Neural crest cell (in vitro differentiated cells): ENCODE measurements around the gene TENM3. TPM values are rescaled to one million over a fixed set of nuclear protein-coding genes. Genes with fewer than 3 reads are reported as not detected.

ENCODE experiments used
- DNase-seq: peaks from one replicate; pipeline ENCODE4 v3.0.0; 2021; ENCODE audit warnings: low read depth, mixed read lengths, low spot score
- H3K27ac Mint-ChIP-seq: one replicate; pipeline ENCODE4 v1.8.0; 2021; ENCODE audit warnings: mild to moderate bottlenecking, mixed read lengths; ENCODE audit not compliant: unreplicated experiment
- H3K27me3 Mint-ChIP-seq: 2 replicates; pipeline ENCODE4 v1.8.0; 2021; ENCODE audit warnings: low read depth, mild to moderate bottlenecking, mixed read lengths
- H3K36me3 Mint-ChIP-seq: 2 replicates; pipeline ENCODE4 v1.8.0; 2021; ENCODE audit warnings: low read depth, mild to moderate bottlenecking, mixed read lengths
- H3K4me1 Mint-ChIP-seq: 2 replicates; pipeline ENCODE4 v1.8.0; 2021; ENCODE audit warnings: mixed read lengths
- H3K4me3 Mint-ChIP-seq: one replicate; pipeline ENCODE4 v1.8.0; 2021; ENCODE audit warnings: mild to moderate bottlenecking, mixed read lengths
- H3K9me3 Mint-ChIP-seq: 2 replicates; pipeline ENCODE4 v1.8.0; 2021; ENCODE audit warnings: mixed read lengths
- CTCF ChIP-seq: fragments of 200-600 bp; sonication (generic); conservative IDR thresholded peaks from 2 replicates; pipeline ENCODE4 v1.5.0; 2021; ENCODE audit warnings: antibody characterized with exemption, mild to moderate bottlenecking
- total RNA-seq: library from RNA; stranded (reverse); gene quantifications from 2 replicates; pipeline ENCODE4 v1.2.1, GENCODE V29; 2021

TENM3 gene
- total RNA-seq, 1 donor from 2014 or later, result 43.9 TPM

- no peaks in the 10 kb centered on the region for H3K4me1 Mint-ChIP-seq
- no peaks in the 10 kb centered on the region for H3K9me3 Mint-ChIP-seq
- TF ChIP-seq CTCF, result no peak
- no peak overlapping the region for H3K27ac Mint-ChIP-seq
- peaks cover 19% of the 10 kb centered on the region for H3K36me3 Mint-ChIP-seq
- DNase-seq, result no peak
- no peak overlapping the region for H3K4me3 Mint-ChIP-seq
- H3K27me3 Mint-ChIP-seq, result no peaks in the 10 kb centered on the region
Observed at GRCh38 chr4:182418054-182418734, 175.0 kb downstream of the TENM3 start.

- H3K9me3 Mint-ChIP-seq, result no peaks in the 10 kb centered on the region
- H3K27me3 Mint-ChIP-seq, result no peaks in the 10 kb centered on the region
- peaks cover 11% of the 10 kb centered on the region for H3K36me3 Mint-ChIP-seq
- no peak for TF ChIP-seq CTCF
- H3K4me3 Mint-ChIP-seq, result no peak overlapping the region
- H3K27ac Mint-ChIP-seq, result no peak overlapping the region
- H3K4me1 Mint-ChIP-seq, result no peaks in the 10 kb centered on the region
- no peak for DNase-seq
Observed at GRCh38 chr4:182420189-182420588, 177.0 kb downstream of the TENM3 start.

- peaks cover 10% of the 10 kb centered on the region for H3K36me3 Mint-ChIP-seq
- H3K27ac Mint-ChIP-seq, result no peak overlapping the region
- H3K9me3 Mint-ChIP-seq, result no peaks in the 10 kb centered on the region
- no peaks in the 10 kb centered on the region for H3K27me3 Mint-ChIP-seq
- no peak for TF ChIP-seq CTCF
- no peaks in the 10 kb centered on the region for H3K4me1 Mint-ChIP-seq
- no peak overlapping the region for H3K4me3 Mint-ChIP-seq
- DNase-seq, result no peak
Observed at GRCh38 chr4:182421753-182422152, 178.6 kb downstream of the TENM3 start.

GRCh38 chr4:182425302-182425701 lies 182.1 kb downstream of the TENM3 start:
- Mint-ChIP-seq H3K27me3 (no peaks in the 10 kb centered on the region), H3K4me3 (no peak overlapping the region), H3K36me3 (peaks cover 2% of the 10 kb centered on the region), H3K4me1 (no peaks in the 10 kb centered on the region), H3K27ac (no peak overlapping the region), H3K9me3 (no peaks in the 10 kb centered on the region)
- no peak for TF ChIP-seq CTCF
- DNase-seq, result no peak

GRCh38 chr4:182426901-182427300 lies 183.7 kb downstream of the TENM3 start:
- Mint-ChIP-seq H3K4me1 (no peaks in the 10 kb centered on the region), H3K27ac (no peak overlapping the region), H3K4me3 (no peak overlapping the region), H3K36me3 (no peaks in the 10 kb centered on the region), H3K9me3 (no peaks in the 10 kb centered on the region), H3K27me3 (no peaks in the 10 kb centered on the region)
- DNase-seq, result no peak
- no peak for TF ChIP-seq CTCF
